Endothelial cell of umbilical vein (primary cell): ENCODE results near the gene TCERG1L. TPM values are rescaled to one million over a fixed set of nuclear protein-coding genes. Genes with fewer than 3 reads are reported as not detected.

Source experiments
- BruUV-seq: library from RNA; stranded (reverse); fragments of 400-500 nt; replicated peaks from 2 replicates; lab custom pipeline; 2021; lab: Mats Ljungman, UMichigan
- CTCF ChIA-PET: fragments of 300-600, 350-600 bp; sonication (Branson Sonifier 250); formaldehyde crosslinking; loops from one replicate; lab custom pipeline; 2021; ENCODE audit warnings: antibody characterized with exemption, inconsistent platforms; lab: Charles Lee
- POLR2A ChIA-PET: fragments of 300-600, 350-600 bp; sonication (Branson Sonifier 250); formaldehyde crosslinking; loops from one replicate; lab custom pipeline; 2021; ENCODE audit warnings: antibody characterized with exemption, inconsistent platforms; lab: Charles Lee
- DNase-seq: peaks from one replicate; pipeline ENCODE4 v3.0.0-alpha.2; 2011; ENCODE audit warnings: low read depth, low spot score
- FAIRE-seq: peaks from 2 replicates; lab custom pipeline; 2011; peaks lifted over from hg19 to GRCh38; lab: Jason Lieb, UNC
- H2AFZ ChIP-seq: 2 replicates; pipeline ENCODE4 v1.6.0; 2012; ENCODE audit warnings: low read depth, low read length, control low read depth, inconsistent platforms
- H3K27ac ChIP-seq: 2 replicates; pipeline ENCODE4 v1.5.1; 2011; ENCODE audit warnings: low read depth, mild to moderate bottlenecking, control low read depth, low read length, moderate library complexity; ENCODE audit not compliant: insufficient read depth
- H3K27me3 ChIP-seq, 2 experiments: 2 replicates each; pipeline versions ENCODE4 v1.6.0 to v1.6.1; 2011; ENCODE audit warnings: low read length in 2 of 2, mixed read lengths in 1 of 2; ENCODE audit not compliant: control insufficient read depth in 2 of 2, insufficient read depth in 2 of 2
- H3K36me3 ChIP-seq, 2 experiments: 2 replicates in 1 of 2; 3 replicates in 1 of 2; pipeline ENCODE4 v1.5.1; 2011; ENCODE audit warnings: low read length in 2 of 2, mild to moderate bottlenecking in 1 of 2, moderate library complexity in 1 of 2; ENCODE audit not compliant: control insufficient read depth in 2 of 2, insufficient read depth in 2 of 2; ENCODE audit errors: extremely low read depth in 1 of 2
- H3K4me1 ChIP-seq: 3 replicates; pipeline ENCODE4 v1.5.1; 2011; ENCODE audit warnings: mild to moderate bottlenecking, low read length; ENCODE audit not compliant: control insufficient read depth, insufficient read depth; ENCODE audit errors: extremely low read depth
- H3K4me2 ChIP-seq: 2 replicates; pipeline ENCODE4 v1.6.1; 2011; ENCODE audit warnings: low read length, control low read depth, mixed read lengths; ENCODE audit not compliant: insufficient read depth
- H3K4me3 ChIP-seq, 3 experiments: fragments of 200-600 bp in 1 of 3; sonication (generic), shearing (Covaris generic) in 1 of 3; replicated peaks in 1 of 3; 2 replicates each; pipeline ENCODE4 v1.5.1; 2011 to 2016; ENCODE audit warnings: control low read depth in 3 of 3, low read length in 3 of 3, mild to moderate bottlenecking in 2 of 3, inconsistent platforms in 1 of 3, low read depth in 1 of 3, moderate library complexity in 1 of 3; ENCODE audit not compliant: insufficient read depth in 1 of 3
- H3K79me2 ChIP-seq: 2 replicates; pipeline ENCODE4 v1.6.0; 2012; ENCODE audit warnings: low read length, inconsistent platforms; ENCODE audit not compliant: control insufficient read depth, insufficient read depth
- H3K9ac ChIP-seq: replicated peaks from 2 replicates; pipeline ENCODE3; 2011; ENCODE audit warnings: low read length, control low read depth; ENCODE audit not compliant: insufficient read depth; ENCODE audit errors: extremely low read depth
- H3K9me1 ChIP-seq: replicated peaks from 3 replicates; pipeline ENCODE4 v1.6.0; 2011; ENCODE audit warnings: mild to moderate bottlenecking, low read length; ENCODE audit not compliant: control insufficient read depth, insufficient read depth; ENCODE audit errors: extremely low read depth
- H3K9me3 ChIP-seq: replicated peaks from 2 replicates; pipeline ENCODE4 v1.5.1; 2012; ENCODE audit warnings: low read length, inconsistent platforms; ENCODE audit not compliant: control insufficient read depth, insufficient read depth
- H4K20me1 ChIP-seq: replicated peaks from 2 replicates; pipeline ENCODE3; 2011; ENCODE audit warnings: mild to moderate bottlenecking, low read length; ENCODE audit not compliant: control insufficient read depth, insufficient read depth; ENCODE audit errors: extremely low read depth
- EZH2 ChIP-seq: IDR thresholded peaks from 2 replicates; pipeline ENCODE4 v1.6.1; 2012; ENCODE audit warnings: borderline replicate concordance, low read depth, mild to moderate bottlenecking, moderate library complexity, low read length, inconsistent platforms; ENCODE audit not compliant: severe bottlenecking
- FOS ChIP-seq: IDR thresholded peaks from 2 replicates; pipeline ENCODE4 v1.6.1; 2011; ENCODE audit warnings: mild to moderate bottlenecking, low read length, moderate library complexity, borderline replicate concordance; ENCODE audit not compliant: insufficient read depth
- GATA2 ChIP-seq: IDR thresholded peaks from 2 replicates; pipeline ENCODE4 v1.7.0; 2011; ENCODE audit warnings: low read depth, mild to moderate bottlenecking, moderate library complexity, mixed read lengths, low read length; ENCODE audit not compliant: insufficient read length, insufficient read depth
- JUN ChIP-seq: IDR thresholded peaks from 2 replicates; pipeline ENCODE4 v1.6.1; 2011; ENCODE audit warnings: borderline replicate concordance, low read depth; ENCODE audit not compliant: insufficient read length, insufficient read depth
- MYC ChIP-seq: IDR thresholded peaks from one replicate; pipeline ENCODE4 v1.6.1; 2011; ENCODE audit warnings: mild to moderate bottlenecking, low read depth, low read length
- POLR2A ChIP-seq: IDR thresholded peaks from 2 replicates; pipeline ENCODE4 v1.6.1; 2012; ENCODE audit warnings: low read depth, mild to moderate bottlenecking, control low read depth, low read length
- POLR2AphosphoS5 ChIP-seq: IDR thresholded peaks from 2 replicates; pipeline ENCODE4 v1.6.1; 2012; ENCODE audit warnings: low read depth, mild to moderate bottlenecking, control low read depth, low read length, moderate library complexity; ENCODE audit not compliant: insufficient read depth
- dilution Hi-C: fragments of 300-500 bp; cut with MboI; formaldehyde crosslinking; loops from one replicate; pipeline ENCODE4 v1.15.0; 2019; ENCODE audit warnings: low sequenced_read_pairs; ENCODE audit not compliant: extremely low pct_ligation_motif_present
- intact Hi-C: fragments of 100-400 bp; cut with micrococcal nuclease; formaldehyde crosslinking; loops from one replicate; pipeline ENCODE4 v1.10.0; 2022
- polyA plus RNA-seq, 4 experiments: library from polyadenylated mRNA; depleted of rRNA in 3 of 4; stranded (reverse) in 3 of 4; unstranded in 1 of 4; fragments of >200 nt; gene quantifications; 2 replicates each; pipeline versions ENCODE4 v1.2.1 to v1.2.3, GENCODE V29; 2011 to 2012; ENCODE audit warnings: missing spikeins in 1 of 4
- total RNA-seq: library from RNA; stranded (reverse); gene quantifications from 2 replicates; pipeline ENCODE4 v1.2.3, GENCODE V29; 2021
- TF ChIP-seq, protein P1 (sequence below), 2 donors: IDR thresholded peaks; 1 replicate in 1 of 2; 2 replicates in 1 of 2; pipeline ENCODE4 v1.5.1; 2011; ENCODE audit warnings: low read length in 2 of 2, mild to moderate bottlenecking in 2 of 2, moderate library complexity in 2 of 2, control low read depth in 1 of 2, inconsistent platforms in 1 of 2, low read depth in 1 of 2; ENCODE audit not compliant: insufficient read depth in 1 of 2; ENCODE audit errors: extremely low read depth in 1 of 2
- TF ChIP-seq, protein P2 (sequence below): IDR thresholded peaks from 2 replicates; pipeline ENCODE4 v1.6.1; 2011; ENCODE audit not compliant: insufficient read depth, insufficient read length

The TCERG1L gene
- total and polyA plus RNA-seq, 2 donors (not counting 3 experiments of a cell fraction or from before 2014, with no cell fraction given): not detected

DNA sequence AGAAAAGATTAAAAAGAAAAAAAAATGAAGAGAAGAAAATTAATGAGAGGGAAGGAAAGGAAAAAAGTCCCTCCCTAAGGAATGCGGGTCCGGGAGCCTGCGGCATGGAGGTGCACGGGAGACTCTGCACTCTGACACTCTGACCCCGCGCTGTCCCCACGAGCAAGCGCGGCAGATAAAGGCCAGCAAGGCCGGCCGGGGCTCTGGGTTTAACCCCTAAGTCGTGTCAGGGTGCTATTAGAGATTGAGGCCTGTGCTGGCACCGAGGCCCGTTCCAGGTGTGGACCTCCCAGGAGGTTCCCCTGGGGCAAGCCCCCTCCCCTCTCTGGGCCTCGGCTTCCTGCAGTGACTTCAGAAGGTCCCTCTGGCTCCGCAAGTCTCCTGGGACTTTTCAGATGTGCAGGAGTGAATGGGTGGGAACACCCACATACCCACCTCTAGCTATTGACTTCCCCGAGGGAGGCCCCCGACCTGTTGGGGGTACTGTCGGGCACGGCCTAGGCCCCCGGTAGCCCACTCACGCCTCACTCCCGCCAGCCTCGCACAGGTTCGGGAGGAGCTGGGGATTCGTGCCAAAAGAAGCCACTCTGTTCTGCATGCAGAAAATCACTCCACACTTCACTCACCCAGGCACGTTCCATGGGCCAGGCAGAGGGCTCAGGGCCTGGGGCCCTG lies 164.1 kb downstream of the TCERG1L start:
- H3K9me1 ChIP-seq: no peaks in the 10 kb centered on the region
- intact Hi-C loops (no loop called here), dilution Hi-C loops (no loop called here)
- ChIA-PET POLR2A (no interaction called here), CTCF (no interaction called here)
- no peak overlapping the region for H2AFZ ChIP-seq
- DNase-seq (no peak), FAIRE-seq (no peak)
- H3K4me3 ChIP-seq: no peak overlapping the region
- peaks cover 2% of the 10 kb centered on the region for H3K9me3 ChIP-seq
- no peaks in the 10 kb centered on the region for H3K79me2 ChIP-seq
- no peak overlapping the region for H3K27ac ChIP-seq
- H3K27me3 ChIP-seq: no peaks in the 10 kb centered on the region
- no peaks in the 10 kb centered on the region for H3K4me1 ChIP-seq
- TF ChIP-seq FOS: no peak
- TF ChIP-seq, protein P1, sequence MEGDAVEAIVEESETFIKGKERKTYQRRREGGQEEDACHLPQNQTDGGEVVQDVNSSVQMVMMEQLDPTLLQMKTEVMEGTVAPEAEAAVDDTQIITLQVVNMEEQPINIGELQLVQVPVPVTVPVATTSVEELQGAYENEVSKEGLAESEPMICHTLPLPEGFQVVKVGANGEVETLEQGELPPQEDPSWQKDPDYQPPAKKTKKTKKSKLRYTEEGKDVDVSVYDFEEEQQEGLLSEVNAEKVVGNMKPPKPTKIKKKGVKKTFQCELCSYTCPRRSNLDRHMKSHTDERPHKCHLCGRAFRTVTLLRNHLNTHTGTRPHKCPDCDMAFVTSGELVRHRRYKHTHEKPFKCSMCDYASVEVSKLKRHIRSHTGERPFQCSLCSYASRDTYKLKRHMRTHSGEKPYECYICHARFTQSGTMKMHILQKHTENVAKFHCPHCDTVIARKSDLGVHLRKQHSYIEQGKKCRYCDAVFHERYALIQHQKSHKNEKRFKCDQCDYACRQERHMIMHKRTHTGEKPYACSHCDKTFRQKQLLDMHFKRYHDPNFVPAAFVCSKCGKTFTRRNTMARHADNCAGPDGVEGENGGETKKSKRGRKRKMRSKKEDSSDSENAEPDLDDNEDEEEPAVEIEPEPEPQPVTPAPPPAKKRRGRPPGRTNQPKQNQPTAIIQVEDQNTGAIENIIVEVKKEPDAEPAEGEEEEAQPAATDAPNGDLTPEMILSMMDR (IDR thresholded peaks at IDR 0.05; ENCODE audit: extremely low read depth in 1 of 2, insufficient read depth in 1 of 2, low read depth in 1 of 2, low read length in 2 of 2): no peak
- TF ChIP-seq GATA2: no peak
- no peak for TF ChIP-seq POLR2A
- TF ChIP-seq, protein P2, sequence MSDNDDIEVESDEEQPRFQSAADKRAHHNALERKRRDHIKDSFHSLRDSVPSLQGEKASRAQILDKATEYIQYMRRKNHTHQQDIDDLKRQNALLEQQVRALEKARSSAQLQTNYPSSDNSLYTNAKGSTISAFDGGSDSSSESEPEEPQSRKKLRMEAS: no peak
- TF ChIP-seq POLR2AphosphoS5: no peak
- no peak for TF ChIP-seq JUN
- TF ChIP-seq MYC: no peak
- TF ChIP-seq EZH2: no peak
- H4K20me1 ChIP-seq: no peaks in the 10 kb centered on the region
- no TSS peak for BruUV-seq
- H3K4me2 ChIP-seq: no peak overlapping the region
- H3K9ac ChIP-seq: no peak overlapping the region
- no peaks in the 10 kb centered on the region for H3K36me3 ChIP-seq
